Endothelial cell of umbilical vein (primary cell): ENCODE results near the gene C1RL. TPM values are rescaled to one million over a fixed set of nuclear protein-coding genes. Genes with fewer than 3 reads are reported as not detected.

Experiments used
- BruUV-seq: library from RNA; stranded (reverse); fragments of 400-500 nt; replicated peaks from 2 replicates; lab custom pipeline; 2021; lab: Mats Ljungman, UMichigan
- CTCF ChIA-PET: fragments of 300-600, 350-600 bp; sonication (Branson Sonifier 250); formaldehyde crosslinking; loops from one replicate; lab custom pipeline; 2021; ENCODE audit warnings: antibody characterized with exemption, inconsistent platforms; lab: Charles Lee
- POLR2A ChIA-PET: fragments of 300-600, 350-600 bp; sonication (Branson Sonifier 250); formaldehyde crosslinking; loops from one replicate; lab custom pipeline; 2021; ENCODE audit warnings: antibody characterized with exemption, inconsistent platforms; lab: Charles Lee
- DNase-seq: peaks from one replicate; pipeline ENCODE4 v3.0.0-alpha.2; 2011; ENCODE audit warnings: low read depth, low spot score
- FAIRE-seq: peaks from 2 replicates; lab custom pipeline; 2011; peaks lifted over from hg19 to GRCh38; lab: Jason Lieb, UNC
- H2AFZ ChIP-seq: 2 replicates; pipeline ENCODE4 v1.6.0; 2012; ENCODE audit warnings: low read depth, low read length, control low read depth, inconsistent platforms
- H3K27ac ChIP-seq: 2 replicates; pipeline ENCODE4 v1.5.1; 2011; ENCODE audit warnings: low read depth, mild to moderate bottlenecking, control low read depth, low read length, moderate library complexity; ENCODE audit not compliant: insufficient read depth
- H3K27me3 ChIP-seq, 2 experiments: 2 replicates each; pipeline versions ENCODE4 v1.6.0 to v1.6.1; 2011; ENCODE audit warnings: low read length in 2 of 2, mixed read lengths in 1 of 2; ENCODE audit not compliant: control insufficient read depth in 2 of 2, insufficient read depth in 2 of 2
- H3K36me3 ChIP-seq, 2 experiments: 2 replicates in 1 of 2; 3 replicates in 1 of 2; pipeline ENCODE4 v1.5.1; 2011; ENCODE audit warnings: low read length in 2 of 2, mild to moderate bottlenecking in 1 of 2, moderate library complexity in 1 of 2; ENCODE audit not compliant: control insufficient read depth in 2 of 2, insufficient read depth in 2 of 2; ENCODE audit errors: extremely low read depth in 1 of 2
- H3K4me1 ChIP-seq: 3 replicates; pipeline ENCODE4 v1.5.1; 2011; ENCODE audit warnings: mild to moderate bottlenecking, low read length; ENCODE audit not compliant: control insufficient read depth, insufficient read depth; ENCODE audit errors: extremely low read depth
- H3K4me2 ChIP-seq: 2 replicates; pipeline ENCODE4 v1.6.1; 2011; ENCODE audit warnings: low read length, control low read depth, mixed read lengths; ENCODE audit not compliant: insufficient read depth
- H3K4me3 ChIP-seq, 3 experiments: fragments of 200-600 bp in 1 of 3; sonication (generic), shearing (Covaris generic) in 1 of 3; replicated peaks in 1 of 3; 2 replicates each; pipeline ENCODE4 v1.5.1; 2011 to 2016; ENCODE audit warnings: control low read depth in 3 of 3, low read length in 3 of 3, mild to moderate bottlenecking in 2 of 3, inconsistent platforms in 1 of 3, low read depth in 1 of 3, moderate library complexity in 1 of 3; ENCODE audit not compliant: insufficient read depth in 1 of 3
- H3K79me2 ChIP-seq: 2 replicates; pipeline ENCODE4 v1.6.0; 2012; ENCODE audit warnings: low read length, inconsistent platforms; ENCODE audit not compliant: control insufficient read depth, insufficient read depth
- H3K9ac ChIP-seq: replicated peaks from 2 replicates; pipeline ENCODE3; 2011; ENCODE audit warnings: low read length, control low read depth; ENCODE audit not compliant: insufficient read depth; ENCODE audit errors: extremely low read depth
- H3K9me1 ChIP-seq: replicated peaks from 3 replicates; pipeline ENCODE4 v1.6.0; 2011; ENCODE audit warnings: mild to moderate bottlenecking, low read length; ENCODE audit not compliant: control insufficient read depth, insufficient read depth; ENCODE audit errors: extremely low read depth
- H3K9me3 ChIP-seq: replicated peaks from 2 replicates; pipeline ENCODE4 v1.5.1; 2012; ENCODE audit warnings: low read length, inconsistent platforms; ENCODE audit not compliant: control insufficient read depth, insufficient read depth
- H4K20me1 ChIP-seq: replicated peaks from 2 replicates; pipeline ENCODE3; 2011; ENCODE audit warnings: mild to moderate bottlenecking, low read length; ENCODE audit not compliant: control insufficient read depth, insufficient read depth; ENCODE audit errors: extremely low read depth
- EZH2 ChIP-seq: IDR thresholded peaks from 2 replicates; pipeline ENCODE4 v1.6.1; 2012; ENCODE audit warnings: borderline replicate concordance, low read depth, mild to moderate bottlenecking, moderate library complexity, low read length, inconsistent platforms; ENCODE audit not compliant: severe bottlenecking
- FOS ChIP-seq: IDR thresholded peaks from 2 replicates; pipeline ENCODE4 v1.6.1; 2011; ENCODE audit warnings: mild to moderate bottlenecking, low read length, moderate library complexity, borderline replicate concordance; ENCODE audit not compliant: insufficient read depth
- GATA2 ChIP-seq: IDR thresholded peaks from 2 replicates; pipeline ENCODE4 v1.7.0; 2011; ENCODE audit warnings: low read depth, mild to moderate bottlenecking, moderate library complexity, mixed read lengths, low read length; ENCODE audit not compliant: insufficient read length, insufficient read depth
- JUN ChIP-seq: IDR thresholded peaks from 2 replicates; pipeline ENCODE4 v1.6.1; 2011; ENCODE audit warnings: borderline replicate concordance, low read depth; ENCODE audit not compliant: insufficient read length, insufficient read depth
- MYC ChIP-seq: IDR thresholded peaks from one replicate; pipeline ENCODE4 v1.6.1; 2011; ENCODE audit warnings: mild to moderate bottlenecking, low read depth, low read length
- POLR2A ChIP-seq: IDR thresholded peaks from 2 replicates; pipeline ENCODE4 v1.6.1; 2012; ENCODE audit warnings: low read depth, mild to moderate bottlenecking, control low read depth, low read length
- POLR2AphosphoS5 ChIP-seq: IDR thresholded peaks from 2 replicates; pipeline ENCODE4 v1.6.1; 2012; ENCODE audit warnings: low read depth, mild to moderate bottlenecking, control low read depth, low read length, moderate library complexity; ENCODE audit not compliant: insufficient read depth
- dilution Hi-C: fragments of 300-500 bp; cut with MboI; formaldehyde crosslinking; loops from one replicate; pipeline ENCODE4 v1.15.0; 2019; ENCODE audit warnings: low sequenced_read_pairs; ENCODE audit not compliant: extremely low pct_ligation_motif_present
- intact Hi-C: fragments of 100-400 bp; cut with micrococcal nuclease; formaldehyde crosslinking; loops from one replicate; pipeline ENCODE4 v1.10.0; 2022
- polyA plus RNA-seq, 4 experiments: library from polyadenylated mRNA; depleted of rRNA in 3 of 4; stranded (reverse) in 3 of 4; unstranded in 1 of 4; fragments of >200 nt; gene quantifications; 2 replicates each; pipeline versions ENCODE4 v1.2.1 to v1.2.3, GENCODE V29; 2011 to 2012; ENCODE audit warnings: missing spikeins in 1 of 4
- total RNA-seq: library from RNA; stranded (reverse); gene quantifications from 2 replicates; pipeline ENCODE4 v1.2.3, GENCODE V29; 2021
- TF ChIP-seq, protein P1 (sequence below): IDR thresholded peaks from 2 replicates; pipeline ENCODE4 v1.6.1; 2011; ENCODE audit not compliant: insufficient read depth, insufficient read length
- TF ChIP-seq, protein P2 (sequence below), 2 donors: IDR thresholded peaks; 1 replicate in 1 of 2; 2 replicates in 1 of 2; pipeline ENCODE4 v1.5.1; 2011; ENCODE audit warnings: low read length in 2 of 2, mild to moderate bottlenecking in 2 of 2, moderate library complexity in 2 of 2, control low read depth in 1 of 2, inconsistent platforms in 1 of 2, low read depth in 1 of 2; ENCODE audit not compliant: insufficient read depth in 1 of 2; ENCODE audit errors: extremely low read depth in 1 of 2

C1RL gene
- total and polyA plus RNA-seq, 2 donors (not counting 3 experiments of a cell fraction or from before 2014, with no cell fraction given), result 20.9 to 25.0 TPM

DNA sequence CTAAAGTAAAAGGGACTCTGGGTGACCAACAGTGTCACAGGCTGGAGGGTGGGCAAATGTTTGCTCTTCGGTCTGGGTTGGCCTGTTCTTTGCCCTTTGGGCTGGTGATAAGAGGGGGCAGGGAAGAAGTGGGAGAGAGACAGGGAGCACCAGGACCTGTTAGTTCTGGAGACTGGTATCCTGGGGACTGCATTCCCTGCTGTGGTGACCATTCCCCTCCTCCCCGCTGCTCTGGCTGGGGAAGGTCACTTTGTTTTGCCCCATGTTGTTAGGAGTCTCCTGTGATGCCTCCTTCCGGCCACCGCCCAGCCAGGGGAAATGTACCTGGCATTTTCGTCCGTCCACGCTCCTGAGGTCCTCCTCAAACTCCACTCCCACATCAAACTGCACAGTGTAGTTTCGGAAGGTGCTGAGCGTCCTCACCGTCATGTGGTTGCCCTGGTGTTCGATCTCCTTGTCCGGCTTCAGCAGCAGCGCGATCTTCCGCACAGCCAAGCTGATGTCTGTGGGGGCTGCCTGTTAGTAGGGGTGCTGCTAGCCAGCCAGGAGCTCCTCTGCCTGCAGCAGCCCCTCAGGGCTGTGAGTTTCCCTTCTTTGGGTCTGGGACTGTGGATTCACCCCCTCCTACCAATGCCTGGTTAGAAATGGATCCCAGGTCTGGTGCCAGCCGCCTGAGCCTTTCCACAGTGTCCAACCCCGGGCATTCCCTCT, 19.1 kb upstream of the C1RL start:
- H3K36me3 ChIP-seq, result no peaks in the 10 kb centered on the region
- DNase-seq, result no peak
- dilution Hi-C loops, result no loop called here
- H3K9ac ChIP-seq, result no peak overlapping the region
- no TSS peak for BruUV-seq
- ChIA-PET CTCF (no interaction called here), POLR2A (no interaction called here)
- no peaks in the 10 kb centered on the region for H3K9me1 ChIP-seq
- no peaks in the 10 kb centered on the region for H3K79me2 ChIP-seq
- no peaks in the 10 kb centered on the region for H3K27me3 ChIP-seq
- intact Hi-C loops, result no loop called here
- no peak overlapping the region for H3K27ac ChIP-seq
- no peaks in the 10 kb centered on the region for H3K9me3 ChIP-seq
- FAIRE-seq, result no peak
- no peak overlapping the region for H3K4me3 ChIP-seq
- TF ChIP-seq GATA2 (no peak), JUN (no peak), FOS (no peak), MYC (no peak), POLR2A (no peak), POLR2AphosphoS5 (no peak), EZH2 (no peak)
- TF ChIP-seq, protein P1, sequence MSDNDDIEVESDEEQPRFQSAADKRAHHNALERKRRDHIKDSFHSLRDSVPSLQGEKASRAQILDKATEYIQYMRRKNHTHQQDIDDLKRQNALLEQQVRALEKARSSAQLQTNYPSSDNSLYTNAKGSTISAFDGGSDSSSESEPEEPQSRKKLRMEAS, result no peak
- TF ChIP-seq, protein P2, sequence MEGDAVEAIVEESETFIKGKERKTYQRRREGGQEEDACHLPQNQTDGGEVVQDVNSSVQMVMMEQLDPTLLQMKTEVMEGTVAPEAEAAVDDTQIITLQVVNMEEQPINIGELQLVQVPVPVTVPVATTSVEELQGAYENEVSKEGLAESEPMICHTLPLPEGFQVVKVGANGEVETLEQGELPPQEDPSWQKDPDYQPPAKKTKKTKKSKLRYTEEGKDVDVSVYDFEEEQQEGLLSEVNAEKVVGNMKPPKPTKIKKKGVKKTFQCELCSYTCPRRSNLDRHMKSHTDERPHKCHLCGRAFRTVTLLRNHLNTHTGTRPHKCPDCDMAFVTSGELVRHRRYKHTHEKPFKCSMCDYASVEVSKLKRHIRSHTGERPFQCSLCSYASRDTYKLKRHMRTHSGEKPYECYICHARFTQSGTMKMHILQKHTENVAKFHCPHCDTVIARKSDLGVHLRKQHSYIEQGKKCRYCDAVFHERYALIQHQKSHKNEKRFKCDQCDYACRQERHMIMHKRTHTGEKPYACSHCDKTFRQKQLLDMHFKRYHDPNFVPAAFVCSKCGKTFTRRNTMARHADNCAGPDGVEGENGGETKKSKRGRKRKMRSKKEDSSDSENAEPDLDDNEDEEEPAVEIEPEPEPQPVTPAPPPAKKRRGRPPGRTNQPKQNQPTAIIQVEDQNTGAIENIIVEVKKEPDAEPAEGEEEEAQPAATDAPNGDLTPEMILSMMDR (IDR thresholded peaks at IDR 0.05; ENCODE audit: extremely low read depth in 1 of 2, insufficient read depth in 1 of 2, low read depth in 1 of 2, low read length in 2 of 2), result no peak
- H4K20me1 ChIP-seq, result no peaks in the 10 kb centered on the region
- no peak overlapping the region for H2AFZ ChIP-seq
- H3K4me1 ChIP-seq, result peaks cover 38% of the 10 kb centered on the region
- H3K4me2 ChIP-seq, result no peak overlapping the region
